Measurements from ENCODE around the gene VPS4A.

DNA sequence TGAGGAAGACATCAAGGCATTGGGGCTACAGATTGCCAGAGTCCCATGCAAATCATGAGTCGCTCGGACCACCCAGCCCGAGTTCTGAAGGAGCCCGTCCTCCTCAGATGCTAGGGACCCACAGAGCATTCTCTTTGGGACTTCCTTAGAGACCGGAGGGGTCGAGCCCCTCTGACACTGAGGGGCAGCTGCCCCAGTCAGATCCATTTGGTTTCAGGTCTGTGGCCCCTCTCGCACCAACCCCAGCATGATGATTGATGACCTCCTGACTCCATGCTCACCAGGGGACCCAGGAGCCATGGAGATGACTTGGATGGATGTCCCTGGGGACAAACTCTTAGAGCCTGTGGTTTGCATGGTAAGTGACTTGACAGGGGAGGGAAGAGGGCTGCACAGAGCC is 11.2 kb downstream of the VPS4A start:
- TF ChIP-seq EP300 (IDR thresholded peaks at IDR 0.05) (no peak), POLR2A (IDR thresholded peaks at IDR 0.05) (no peak), POLR2AphosphoS5 (IDR thresholded peaks at IDR 0.05) (no peak)
- TF ChIP-seq, protein P1, sequence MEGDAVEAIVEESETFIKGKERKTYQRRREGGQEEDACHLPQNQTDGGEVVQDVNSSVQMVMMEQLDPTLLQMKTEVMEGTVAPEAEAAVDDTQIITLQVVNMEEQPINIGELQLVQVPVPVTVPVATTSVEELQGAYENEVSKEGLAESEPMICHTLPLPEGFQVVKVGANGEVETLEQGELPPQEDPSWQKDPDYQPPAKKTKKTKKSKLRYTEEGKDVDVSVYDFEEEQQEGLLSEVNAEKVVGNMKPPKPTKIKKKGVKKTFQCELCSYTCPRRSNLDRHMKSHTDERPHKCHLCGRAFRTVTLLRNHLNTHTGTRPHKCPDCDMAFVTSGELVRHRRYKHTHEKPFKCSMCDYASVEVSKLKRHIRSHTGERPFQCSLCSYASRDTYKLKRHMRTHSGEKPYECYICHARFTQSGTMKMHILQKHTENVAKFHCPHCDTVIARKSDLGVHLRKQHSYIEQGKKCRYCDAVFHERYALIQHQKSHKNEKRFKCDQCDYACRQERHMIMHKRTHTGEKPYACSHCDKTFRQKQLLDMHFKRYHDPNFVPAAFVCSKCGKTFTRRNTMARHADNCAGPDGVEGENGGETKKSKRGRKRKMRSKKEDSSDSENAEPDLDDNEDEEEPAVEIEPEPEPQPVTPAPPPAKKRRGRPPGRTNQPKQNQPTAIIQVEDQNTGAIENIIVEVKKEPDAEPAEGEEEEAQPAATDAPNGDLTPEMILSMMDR (IDR thresholded peaks at IDR 0.05) = no peak
